MM.1S (cell line): ENCODE data around the gene MED13.
"Not testable (repeated sequence)": the region's sequence is repeated elsewhere in the genome, so short reads cannot be mapped to it uniquely, and the experiment has no call there.

Source experiments
- DNase-seq: peaks from one replicate; pipeline ENCODE4 v3.0.0-alpha.2; 2015
- H2AFZ ChIP-seq: fragments of 300-600 bp; sonication (generic); 2 replicates; pipeline ENCODE4 v1.6.0; 2016; ENCODE audit warnings: antibody characterized with exemption, low read length
- H3F3A ChIP-seq: fragments of 300-600 bp; sonication (generic); 2 replicates; pipeline ENCODE4 v1.6.1; 2016; ENCODE audit warnings: mild to moderate bottlenecking, antibody characterized with exemption, low read length, moderate library complexity, mixed read lengths; ENCODE audit not compliant: insufficient read depth
- H3K27ac ChIP-seq: fragments of 300-600 bp; sonication (generic); 2 replicates; pipeline ENCODE4 v1.5.1; 2016; ENCODE audit warnings: mild to moderate bottlenecking, low read length
- H3K27me3 ChIP-seq: fragments of 300-600 bp; sonication (generic); replicated peaks from 2 replicates; pipeline ENCODE4 v1.6.0; 2016; ENCODE audit warnings: low read length; ENCODE audit not compliant: insufficient read depth
- H3K36me3 ChIP-seq: fragments of 300-600 bp; sonication (generic); replicated peaks from 2 replicates; pipeline ENCODE4 v1.6.1; 2016; ENCODE audit warnings: mild to moderate bottlenecking, low read length, mixed read lengths; ENCODE audit not compliant: insufficient read depth
- H3K4me1 ChIP-seq: fragments of 300-600 bp; sonication (generic); 2 replicates; pipeline ENCODE4 v1.6.1; 2016; ENCODE audit warnings: low read length, mixed read lengths
- H3K4me2 ChIP-seq: fragments of 300-600 bp; sonication (generic); 2 replicates; pipeline ENCODE4 v1.6.0; 2016; ENCODE audit warnings: low read depth, low read length
- H3K4me3 ChIP-seq: fragments of 300-600 bp; sonication (generic); 2 replicates; pipeline ENCODE4 v1.5.1; 2016; ENCODE audit warnings: low read length, mixed read lengths
- H3K79me2 ChIP-seq: fragments of 300-600 bp; sonication (generic); 2 replicates; pipeline ENCODE4 v1.6.1; 2016; ENCODE audit warnings: mixed run types, low read length, mixed read lengths
- H3K9ac ChIP-seq: fragments of 300-600 bp; sonication (generic); 2 replicates; pipeline ENCODE4 v1.6.1; 2016; ENCODE audit warnings: low read length, mixed read lengths
- H3K9me2 ChIP-seq: fragments of 300-600 bp; sonication (generic); replicated peaks from 2 replicates; pipeline ENCODE4 v1.6.1; 2016; ENCODE audit warnings: mild to moderate bottlenecking, low read length, mixed read lengths; ENCODE audit not compliant: insufficient read depth
- H3K9me3 ChIP-seq: fragments of 300-600 bp; sonication (generic); replicated peaks from 2 replicates; pipeline ENCODE4 v1.6.1; 2016; ENCODE audit warnings: mild to moderate bottlenecking, low read length, mixed read lengths; ENCODE audit not compliant: insufficient read depth
- H4K20me1 ChIP-seq: fragments of 300-600 bp; sonication (generic); 2 replicates; pipeline ENCODE4 v1.6.1; 2016; ENCODE audit warnings: mild to moderate bottlenecking, low read length, moderate library complexity, mixed read lengths; ENCODE audit not compliant: insufficient read depth
- CTCF ChIP-seq: fragments of 300-600 bp; sonication (generic); IDR thresholded peaks from 2 replicates; pipeline ENCODE4 v1.5.1; 2016; ENCODE audit warnings: antibody characterized with exemption, low read length, mixed read lengths
- EZH2 ChIP-seq: fragments of 300-600 bp; sonication (generic); optimal IDR thresholded peaks from 2 replicates; pipeline ENCODE3; 2017; ENCODE audit warnings: low read depth, mild to moderate bottlenecking, antibody characterized with exemption, low read length, mixed read lengths
- EZH2phosphoT487 ChIP-seq: fragments of 300-600 bp; sonication (generic); IDR thresholded peaks from 2 replicates; pipeline ENCODE4 v1.6.1; 2018; ENCODE audit warnings: antibody characterized with exemption, low read length

Gene MED13

GRCh38 chr17:61903251-61903650, 161.8 kb downstream of the MED13 start:
- H3K4me3 ChIP-seq, result no peak overlapping the region
- H3K27ac ChIP-seq, result no peak overlapping the region
- no peaks in the 10 kb centered on the region for H3K9me3 ChIP-seq
- no peaks in the 10 kb centered on the region for H3F3A ChIP-seq
- H3K4me2 ChIP-seq, result no peak overlapping the region
- no peaks in the 10 kb centered on the region for H3K4me1 ChIP-seq
- TF ChIP-seq EZH2 (no peak), CTCF (no peak), EZH2phosphoT487 (no peak)
- DNase-seq, result no peak
- H3K9ac ChIP-seq, result no peak overlapping the region
- H4K20me1 ChIP-seq, result no peaks in the 10 kb centered on the region
- no peaks in the 10 kb centered on the region for H3K27me3 ChIP-seq
- H3K79me2 ChIP-seq, result no peaks in the 10 kb centered on the region
- no peak overlapping the region for H2AFZ ChIP-seq
- no peaks in the 10 kb centered on the region; the same call in 1 of the 2 replicates for H3K36me3 ChIP-seq
- H3K9me2 ChIP-seq, result no peaks in the 10 kb centered on the region

GRCh38 chr17:61897548-61898180, 167.4 kb downstream of the MED13 start:
- no peaks in the 10 kb centered on the region; the same call in 1 of the 2 replicates for H3K36me3 ChIP-seq
- no peaks in the 10 kb centered on the region for H3F3A ChIP-seq
- no peak overlapping the region for H3K4me2 ChIP-seq
- H3K4me1 ChIP-seq, result no peaks in the 10 kb centered on the region
- no peaks in the 10 kb centered on the region for H3K9me3 ChIP-seq
- H4K20me1 ChIP-seq, result no peaks in the 10 kb centered on the region
- no peaks in the 10 kb centered on the region for H3K79me2 ChIP-seq
- H3K9ac ChIP-seq, result no peak overlapping the region
- no peak overlapping the region for H3K4me3 ChIP-seq
- DNase-seq, result no peak
- H3K9me2 ChIP-seq, result no peaks in the 10 kb centered on the region
- H3K27me3 ChIP-seq, result no peaks in the 10 kb centered on the region
- TF ChIP-seq EZH2, result no peak
- no peak for TF ChIP-seq CTCF
- no peak for TF ChIP-seq EZH2phosphoT487
- no peak overlapping the region for H3K27ac ChIP-seq
- H2AFZ ChIP-seq, result no peak overlapping the region

- TF ChIP-seq CTCF (no peak), EZH2phosphoT487 (no peak)
- H3K4me2 ChIP-seq, result no peak overlapping the region
- no peaks in the 10 kb centered on the region for H3K27me3 ChIP-seq
- H3K4me1 ChIP-seq, result no peaks in the 10 kb centered on the region
- no peaks in the 10 kb centered on the region for H4K20me1 ChIP-seq
- no peak overlapping the region for H2AFZ ChIP-seq
- no peaks in the 10 kb centered on the region; the same call in 1 of the 2 replicates for H3K36me3 ChIP-seq
- DNase-seq, result no peak
- H3K27ac ChIP-seq, result no peak overlapping the region
- H3K79me2 ChIP-seq, result no peaks in the 10 kb centered on the region
- no peak overlapping the region for H3K4me3 ChIP-seq
- no peak overlapping the region for H3K9ac ChIP-seq
- H3K9me2 ChIP-seq, result no peaks in the 10 kb centered on the region
- H3F3A ChIP-seq, result no peaks in the 10 kb centered on the region
- no peaks in the 10 kb centered on the region for H3K9me3 ChIP-seq
Observed at GRCh38 chr17:61895391-61895790, 169.7 kb downstream of the MED13 start.

- not testable (repeated sequence) for H3K79me2 ChIP-seq, H3K4me1 ChIP-seq, H3K27me3 ChIP-seq, H3K9me2 ChIP-seq, H3K4me3 ChIP-seq, H3K9ac ChIP-seq, DNase-seq, H3K4me2 ChIP-seq, H3K9me3 ChIP-seq, H4K20me1 ChIP-seq, H3F3A ChIP-seq, H3K27ac ChIP-seq, H2AFZ ChIP-seq, H3K36me3 ChIP-seq
Observed at GRCh38 chr17:61894310-61894709, 170.8 kb downstream of the MED13 start.
